Osteoblast (primary cell): Measurements from ENCODE around the gene MEST. TPM values are rescaled to one million over a fixed set of nuclear protein-coding genes. Genes with fewer than 3 reads are reported as not detected.

Experiments
- DNase-seq: peaks from one replicate; pipeline ENCODE4 v3.0.0; 2011; ENCODE audit warnings: low spot score, mixed read lengths; ENCODE audit not compliant: insufficient read length; ENCODE audit errors: missing footprints
- H2AFZ ChIP-seq: 2 replicates; pipeline ENCODE4 v1.6.0; 2011; ENCODE audit warnings: mild to moderate bottlenecking, low read length
- H3K27ac ChIP-seq: 2 replicates; pipeline ENCODE4 v1.5.1; 2011; ENCODE audit warnings: mild to moderate bottlenecking, low read depth, low read length, moderate library complexity
- H3K27me3 ChIP-seq: 2 replicates; pipeline ENCODE4 v1.6.0; 2012; ENCODE audit warnings: mild to moderate bottlenecking, control low read depth, inconsistent platforms, low read length, moderate library complexity; ENCODE audit not compliant: insufficient read depth
- H3K36me3 ChIP-seq: 2 replicates; pipeline ENCODE4 v1.5.1; 2011; ENCODE audit warnings: mild to moderate bottlenecking, low read length, control low read depth, moderate library complexity; ENCODE audit not compliant: insufficient read depth
- H3K4me1 ChIP-seq: 2 replicates; pipeline ENCODE4 v1.5.1; 2011; ENCODE audit warnings: mild to moderate bottlenecking, low read length, control low read depth, moderate library complexity; ENCODE audit not compliant: insufficient read depth
- H3K4me2 ChIP-seq: 2 replicates; pipeline ENCODE4 v1.6.0; 2011; ENCODE audit warnings: mild to moderate bottlenecking, low read length; ENCODE audit not compliant: insufficient read depth
- H3K4me3 ChIP-seq: fragments of 200-600 bp; sonication (generic); 3 replicates; pipeline ENCODE4 v1.5.1; 2012; ENCODE audit warnings: mild to moderate bottlenecking, low read length, inconsistent platforms; ENCODE audit not compliant: insufficient read depth
- H3K79me2 ChIP-seq: 2 replicates; pipeline ENCODE4 v1.6.0; 2012; ENCODE audit warnings: mild to moderate bottlenecking, low read length, control low read depth, inconsistent platforms; ENCODE audit not compliant: insufficient read depth
- H3K9me3 ChIP-seq: 2 replicates; pipeline ENCODE4 v1.5.1; 2011; ENCODE audit warnings: low read depth, low read length, control low read depth
- H4K20me1 ChIP-seq: 2 replicates; pipeline ENCODE4 v1.6.0; 2012; ENCODE audit warnings: mild to moderate bottlenecking, low read length, control low read depth; ENCODE audit not compliant: insufficient read depth
- total RNA-seq: library from RNA; depleted of rRNA; stranded (reverse); fragments of >200 nt; gene quantifications from 2 replicates; pipeline ENCODE4 v1.2.3, GENCODE V29; 2012
- TF ChIP-seq, protein P1 (sequence below): IDR thresholded peaks from 2 replicates; pipeline ENCODE4 v1.5.1; 2011; ENCODE audit warnings: mild to moderate bottlenecking, low read depth, low read length, moderate library complexity; ENCODE audit errors: extremely low read depth

Gene MEST
- total RNA-seq, 1 donor, result 330 TPM

DNA sequence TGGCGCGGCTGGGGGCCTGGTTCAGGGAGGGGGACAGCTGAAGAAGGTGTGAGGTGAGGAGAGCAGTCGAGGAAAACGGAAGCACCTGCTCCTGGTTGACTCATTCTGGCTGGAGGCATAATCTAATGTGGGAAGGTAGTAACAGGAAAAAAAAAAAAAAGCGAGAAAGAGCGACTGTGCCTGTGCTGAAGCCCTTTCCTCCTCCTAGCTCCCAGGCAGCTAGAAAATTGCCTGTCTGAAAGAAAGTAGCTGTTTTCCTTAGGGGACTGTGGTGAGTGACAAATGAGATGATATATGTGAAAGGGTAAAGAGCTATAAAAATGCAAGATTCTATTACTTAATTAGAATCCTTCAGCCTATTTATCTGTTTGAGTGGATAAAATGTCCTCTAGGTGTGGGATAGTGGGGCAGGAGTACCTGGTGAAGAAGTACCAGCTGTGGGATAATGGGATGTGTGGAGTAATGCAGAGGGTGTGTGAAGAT, 4.9 kb upstream of the MEST start:
- Histone ChIP-seq H3K79me2 (no peaks in the 10 kb centered on the region), H3K9me3 (no peaks in the 10 kb centered on the region), H3K4me3 (no peak overlapping the region), H3K27me3 (peaks cover 4% of the 10 kb centered on the region), H4K20me1 (no peaks in the 10 kb centered on the region), H2AFZ (no peak overlapping the region), H3K27ac (no peak overlapping the region), H3K4me2 (no peak overlapping the region), H3K4me1 (peaks cover 25% of the 10 kb centered on the region), H3K36me3 (no peaks in the 10 kb centered on the region)
- TF ChIP-seq, protein P1, sequence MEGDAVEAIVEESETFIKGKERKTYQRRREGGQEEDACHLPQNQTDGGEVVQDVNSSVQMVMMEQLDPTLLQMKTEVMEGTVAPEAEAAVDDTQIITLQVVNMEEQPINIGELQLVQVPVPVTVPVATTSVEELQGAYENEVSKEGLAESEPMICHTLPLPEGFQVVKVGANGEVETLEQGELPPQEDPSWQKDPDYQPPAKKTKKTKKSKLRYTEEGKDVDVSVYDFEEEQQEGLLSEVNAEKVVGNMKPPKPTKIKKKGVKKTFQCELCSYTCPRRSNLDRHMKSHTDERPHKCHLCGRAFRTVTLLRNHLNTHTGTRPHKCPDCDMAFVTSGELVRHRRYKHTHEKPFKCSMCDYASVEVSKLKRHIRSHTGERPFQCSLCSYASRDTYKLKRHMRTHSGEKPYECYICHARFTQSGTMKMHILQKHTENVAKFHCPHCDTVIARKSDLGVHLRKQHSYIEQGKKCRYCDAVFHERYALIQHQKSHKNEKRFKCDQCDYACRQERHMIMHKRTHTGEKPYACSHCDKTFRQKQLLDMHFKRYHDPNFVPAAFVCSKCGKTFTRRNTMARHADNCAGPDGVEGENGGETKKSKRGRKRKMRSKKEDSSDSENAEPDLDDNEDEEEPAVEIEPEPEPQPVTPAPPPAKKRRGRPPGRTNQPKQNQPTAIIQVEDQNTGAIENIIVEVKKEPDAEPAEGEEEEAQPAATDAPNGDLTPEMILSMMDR, result no peak
- peak; percentile 74 for DNase-seq

- Histone ChIP-seq H3K4me3 (no peak overlapping the region), H2AFZ (peak overlapping the region; percentile 9), H3K4me2 (peak overlapping the region; percentile 51), H3K9me3 (no peaks in the 10 kb centered on the region), H3K36me3 (no peaks in the 10 kb centered on the region), H3K4me1 (peaks cover 20% of the 10 kb centered on the region), H4K20me1 (no peaks in the 10 kb centered on the region), H3K27me3 (peaks cover 4% of the 10 kb centered on the region), H3K27ac (no peak overlapping the region), H3K79me2 (peaks cover 14% of the 10 kb centered on the region)
- TF ChIP-seq, protein P1, result no peak
- DNase-seq, result peak; percentile 70
These were observed 3.3 kb upstream of the MEST start for GRCh38 chr7:130488392-130489139.

- H3K9me3 ChIP-seq, result no peaks in the 10 kb centered on the region
- H3K36me3 ChIP-seq, result no peaks in the 10 kb centered on the region
- H3K27me3 ChIP-seq, result peaks cover 4% of the 10 kb centered on the region
- H3K4me1 ChIP-seq, result peaks cover 24% of the 10 kb centered on the region
- H3K27ac ChIP-seq, result peak overlapping the region; percentile 53
- peak; percentile 94 for DNase-seq
- peaks cover 21% of the 10 kb centered on the region for H3K79me2 ChIP-seq
- peak overlapping the region; percentile 51 for H3K4me2 ChIP-seq
- peak overlapping the region; percentile 4 for H3K4me3 ChIP-seq
- TF ChIP-seq, protein P1, result no peak
- H4K20me1 ChIP-seq, result no peaks in the 10 kb centered on the region
- no peak overlapping the region for H2AFZ ChIP-seq
These were observed 2.5 kb upstream of the MEST start for GRCh38 chr7:130489140-130489983.

- H3K27me3 ChIP-seq, result peaks cover 3% of the 10 kb centered on the region
- peak overlapping the region; percentile 77 for H3K4me2 ChIP-seq
- H3K36me3 ChIP-seq, result no peaks in the 10 kb centered on the region
- H2AFZ ChIP-seq, result no peak overlapping the region
- peak; percentile 79 for DNase-seq
- no peak overlapping the region for H3K4me3 ChIP-seq
- no peaks in the 10 kb centered on the region for H3K9me3 ChIP-seq
- peaks cover 30% of the 10 kb centered on the region for H3K79me2 ChIP-seq
- no peaks in the 10 kb centered on the region for H4K20me1 ChIP-seq
- TF ChIP-seq, protein P1, result no peak
- peaks cover 27% of the 10 kb centered on the region for H3K4me1 ChIP-seq
- no peak overlapping the region for H3K27ac ChIP-seq
These were observed 1.5 kb upstream of the MEST start for GRCh38 chr7:130490311-130490791.
